Stimulated activated CD8-positive, alpha-beta memory T cell treated with anti-CD3 and anti-CD28 coated beads, Interleukin-15, amount 100 ng/mL, for 48 hours (primary cell): Measurements from ENCODE around the gene EVL.
"Not testable (repeated sequence)": the region's sequence is repeated elsewhere in the genome, so short reads cannot be mapped to it uniquely, and the experiment has no call there.

Experiments
- DNase-seq, 2 donors: peaks; one replicate each; pipeline ENCODE4 v3.0.0-alpha.2; 2020; ENCODE audit warnings: low read depth in 2 of 2

The EVL gene

DNA sequence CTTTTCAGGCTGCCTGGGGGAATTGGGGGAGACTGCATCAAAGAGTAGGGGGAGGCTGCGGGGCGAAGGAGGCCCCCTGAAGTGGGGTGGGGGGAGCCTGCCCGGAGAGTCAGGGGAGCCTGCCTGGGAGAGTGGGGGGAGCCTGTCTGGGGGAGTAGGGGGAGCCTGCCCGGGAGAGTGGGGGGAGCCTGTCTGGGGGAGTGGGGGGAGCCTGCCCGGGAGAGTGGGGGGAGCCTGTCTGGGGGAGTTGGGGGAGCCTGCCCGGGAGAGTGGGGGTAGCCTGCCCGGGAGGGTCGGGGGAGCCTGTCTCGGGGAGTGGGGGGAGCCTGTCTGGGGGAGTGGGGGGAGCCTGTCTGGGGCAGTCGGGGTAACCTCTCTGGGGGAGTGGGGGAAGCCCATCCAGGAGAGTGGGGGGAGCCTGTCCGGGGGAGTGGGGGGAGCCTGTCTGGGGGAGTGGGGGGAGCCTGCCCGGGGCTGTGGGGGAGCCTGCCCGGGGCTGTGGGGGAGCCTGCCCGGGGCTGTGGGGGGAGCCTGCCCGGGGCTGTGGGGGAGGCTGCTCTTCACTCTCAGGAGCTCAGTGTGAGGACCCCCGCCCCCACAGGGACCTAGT is 100.7 kb downstream of the EVL start:
- no peak for DNase-seq

DNA sequence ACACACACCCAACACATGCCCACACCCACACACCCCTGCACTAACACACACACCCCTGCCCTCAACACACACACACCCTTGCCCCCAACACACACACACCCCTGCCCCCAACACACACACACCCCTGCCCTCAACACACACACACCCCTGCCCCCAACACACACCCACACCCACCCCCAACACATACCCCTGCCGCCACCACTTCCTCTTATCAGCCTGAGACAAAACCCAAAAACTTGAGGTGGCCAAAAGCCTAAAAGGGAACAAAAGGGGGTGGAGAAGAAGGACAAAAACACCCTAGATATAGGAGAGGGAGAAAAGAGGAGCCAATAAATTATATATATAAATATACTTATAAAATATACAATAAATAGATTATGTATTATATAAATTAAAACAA is 103.3 kb downstream of the EVL start:
- DNase-seq, result no peak

DNA sequence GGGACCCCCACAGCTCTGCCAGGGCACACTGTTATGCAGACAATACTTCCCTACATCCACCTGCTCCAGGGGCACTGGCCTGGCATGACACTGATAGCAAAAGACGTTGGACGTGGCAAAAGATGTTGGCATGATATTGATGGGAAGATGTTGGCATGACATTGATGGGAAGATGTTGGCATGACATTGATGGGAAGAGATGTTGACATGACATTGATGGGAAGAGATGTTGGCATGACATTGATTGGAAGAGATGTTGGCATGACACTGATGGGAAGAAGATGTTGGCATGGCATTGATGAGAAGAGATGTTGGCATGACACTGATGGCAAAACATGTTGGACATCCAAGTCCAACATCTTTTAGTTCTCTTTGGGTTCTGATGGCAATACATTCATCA is 105.7 kb downstream of the EVL start:
- DNase-seq, result no peak

DNA sequence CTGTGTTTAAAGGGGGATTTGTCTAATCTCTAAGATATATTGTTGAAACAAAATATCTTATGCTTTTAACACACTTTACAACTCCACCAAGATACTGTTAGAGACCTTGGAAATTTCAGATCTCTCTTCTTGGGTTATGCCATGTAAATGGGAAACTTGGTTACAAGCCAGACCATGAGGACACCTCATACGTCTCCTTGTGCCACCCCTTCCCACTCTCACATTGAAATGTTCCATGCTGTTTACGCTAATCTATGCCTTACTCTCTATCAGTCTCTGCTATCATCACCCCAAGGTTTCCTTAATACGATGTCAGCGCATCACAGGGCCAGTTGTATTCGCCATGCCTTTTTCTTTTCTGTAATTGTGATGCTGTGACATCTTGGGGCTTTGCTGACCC is 107.6 kb downstream of the EVL start:
- DNase-seq, result no peak

DNA sequence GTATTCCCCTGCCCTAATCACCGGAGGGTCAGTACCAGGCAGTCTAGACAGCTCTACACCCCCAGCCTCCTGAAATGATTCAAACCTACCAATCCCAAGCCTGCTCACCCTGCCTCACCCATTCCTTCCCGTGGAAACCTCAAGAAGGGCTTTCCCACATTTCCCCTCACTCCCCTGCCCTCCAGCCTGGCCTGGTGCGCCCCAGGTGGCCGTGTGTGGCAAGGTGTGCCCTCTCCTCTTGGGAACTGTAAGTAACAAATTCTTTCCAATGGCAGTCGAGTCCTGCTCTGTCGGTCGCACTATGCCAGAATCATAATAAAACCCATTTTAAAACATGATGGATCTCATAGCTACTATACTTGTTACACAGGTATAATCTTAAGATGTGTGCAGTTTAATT is 108.1 kb downstream of the EVL start:
- no peak for DNase-seq

DNA sequence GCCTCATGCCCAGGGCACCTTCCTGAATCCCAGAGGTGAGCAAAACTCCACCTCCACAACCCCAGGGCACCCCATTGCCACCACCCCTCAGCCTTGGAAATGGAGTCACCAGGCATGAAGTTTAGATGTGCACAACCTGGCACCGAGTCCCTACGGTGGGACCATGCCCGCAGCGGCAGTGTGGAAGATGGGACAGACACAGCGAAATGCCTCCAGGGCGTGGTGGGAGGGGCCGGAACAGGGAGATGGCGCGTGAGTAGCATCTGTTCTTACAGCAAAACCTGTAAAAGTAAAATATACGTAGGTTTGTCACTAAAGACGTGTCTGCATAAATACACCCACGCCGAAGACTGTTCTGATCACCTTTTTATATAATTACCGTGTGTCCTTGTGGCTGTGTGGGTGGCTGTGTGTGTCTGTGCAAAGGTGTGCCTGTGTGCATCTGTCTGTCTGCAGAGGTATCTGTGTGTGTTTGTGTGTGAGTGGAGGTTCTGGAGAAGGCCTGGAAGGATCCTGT is 111.6 kb downstream of the EVL start:
- DNase-seq, result no peak

DNA sequence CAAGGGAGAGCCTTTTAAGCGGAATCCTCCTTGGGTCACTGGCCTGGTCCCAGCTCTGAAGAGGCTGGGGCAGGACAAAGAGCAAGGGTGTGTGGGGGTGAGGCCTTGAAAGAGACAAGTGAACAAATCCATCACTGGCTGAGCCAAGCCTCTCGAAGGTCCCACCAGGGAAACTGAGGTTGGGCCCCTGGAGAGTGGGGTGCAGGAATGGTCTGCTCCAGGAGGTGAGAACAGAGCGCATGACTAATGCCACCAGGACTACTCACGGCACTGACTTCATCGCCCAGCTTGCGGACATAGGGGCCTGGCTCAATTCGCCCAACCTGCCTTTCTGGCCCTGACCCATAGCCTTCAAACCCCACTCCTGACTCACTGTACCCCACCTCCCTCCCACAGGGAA is 113.5 kb downstream of the EVL start:
- no peak for DNase-seq

DNA sequence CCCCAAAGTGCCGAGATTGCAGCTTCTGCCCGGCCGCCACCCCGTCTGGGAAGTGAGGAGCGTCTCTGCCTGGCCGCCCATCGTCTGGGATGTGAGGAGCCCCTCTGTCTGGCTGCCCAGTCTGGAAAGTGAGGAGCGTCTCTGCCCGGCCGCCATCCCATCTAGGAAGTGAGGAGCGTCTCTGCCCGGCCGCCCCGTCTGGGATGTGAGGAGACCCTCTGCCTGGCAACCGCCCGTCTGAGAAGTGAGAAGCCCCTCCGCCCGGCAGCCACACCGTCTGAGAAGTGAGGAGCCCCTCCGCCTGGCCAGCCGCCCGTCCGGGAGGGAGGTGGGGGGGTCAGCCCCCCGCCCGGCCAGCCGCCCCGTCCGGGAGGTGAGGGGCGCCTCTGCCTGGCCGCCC is 115.4 kb downstream of the EVL start:
- DNase-seq, result not testable (repeated sequence)

DNA sequence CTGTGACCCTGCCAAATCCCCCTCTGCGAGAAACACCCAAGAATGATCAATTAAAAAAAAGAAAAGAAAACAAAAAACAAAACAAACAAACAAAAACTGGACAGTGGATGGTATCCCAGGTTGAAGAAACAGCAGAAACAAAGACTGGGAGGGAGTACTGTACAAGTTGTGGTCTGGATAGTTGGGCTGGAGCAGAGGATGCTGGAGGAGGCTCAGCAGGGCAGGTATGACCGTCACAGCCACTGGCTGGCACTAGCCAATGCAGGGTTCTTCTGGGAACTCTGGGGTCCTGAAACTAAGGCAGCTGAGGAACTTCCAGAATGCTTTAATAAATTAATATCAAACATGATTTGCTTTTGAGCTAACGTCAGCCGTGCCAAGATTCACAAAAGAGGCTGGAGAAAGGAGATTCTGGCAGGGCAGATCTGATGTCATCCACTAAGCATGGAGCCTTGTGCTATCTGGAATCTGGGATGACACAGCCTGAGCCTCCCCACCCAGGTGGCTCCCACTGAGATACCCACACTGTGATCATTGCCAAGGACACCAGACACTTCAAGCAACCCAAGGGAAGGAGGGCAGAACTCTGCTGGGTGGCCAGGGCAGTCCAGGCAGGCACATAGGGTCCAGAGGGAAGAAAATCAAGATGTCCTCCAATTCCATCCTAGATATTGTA is 116.8 kb downstream of the EVL start:
- DNase-seq, result not testable (repeated sequence)

DNA sequence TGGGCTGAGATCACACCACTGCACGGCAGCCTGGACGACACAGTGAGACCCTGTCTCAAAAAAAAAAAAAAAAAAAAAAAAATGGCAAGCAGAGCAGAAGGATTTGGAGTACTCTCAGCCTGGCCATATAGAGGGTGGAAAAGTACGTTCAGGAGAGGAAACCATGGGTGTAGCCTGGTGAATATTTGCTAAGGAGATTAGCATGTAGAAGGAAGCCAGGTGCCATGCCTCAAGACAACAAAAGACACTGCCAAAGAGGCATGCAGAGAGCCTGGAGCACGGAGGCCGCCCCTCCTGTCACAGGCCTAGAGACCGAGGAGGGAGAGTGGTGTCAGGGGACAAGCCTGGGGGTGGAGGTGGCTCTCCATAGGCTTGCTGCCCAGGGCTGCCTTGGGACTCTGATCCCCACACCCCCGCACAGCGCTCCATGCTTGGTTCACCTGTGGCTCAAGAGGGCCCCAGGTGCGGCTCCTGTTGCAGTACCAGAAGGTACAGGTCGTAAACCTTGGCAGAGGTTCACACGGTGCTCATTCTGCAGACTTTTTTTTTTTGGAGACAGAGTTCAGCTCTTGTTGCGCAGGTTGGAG is 122.1 kb downstream of the EVL start:
- DNase-seq, result no peak

DNA sequence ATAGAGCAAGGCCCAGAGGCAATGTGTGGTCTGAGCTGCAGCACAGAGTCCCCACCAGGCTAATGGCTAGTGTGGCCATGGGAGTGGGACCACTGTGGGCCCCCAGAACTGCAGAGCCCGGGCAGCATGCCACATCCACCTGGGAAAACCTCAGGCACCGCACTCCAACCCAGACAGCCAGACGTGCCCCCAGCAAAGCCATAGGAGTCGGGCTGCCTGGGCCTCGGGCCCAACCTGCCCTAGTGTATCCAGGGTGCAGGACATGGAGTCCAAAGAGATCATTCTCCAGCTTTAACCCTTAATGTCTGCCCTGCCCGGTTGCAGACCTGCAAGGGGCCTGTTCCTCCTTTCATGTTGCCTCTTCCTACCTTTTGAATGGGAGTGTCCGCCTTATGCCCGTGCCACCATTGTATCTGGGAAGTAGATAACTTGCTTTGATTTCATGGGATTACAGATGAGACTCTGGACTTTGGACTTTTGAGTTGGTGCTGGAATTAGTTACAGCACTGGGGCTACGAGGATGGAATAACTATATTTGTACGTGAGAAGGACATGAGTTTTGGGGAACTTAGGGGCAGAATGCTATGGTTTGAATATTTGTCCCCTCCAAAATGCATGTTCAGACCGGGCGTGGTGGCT is 123.3 kb downstream of the EVL start:
- DNase-seq, result no peak

DNA sequence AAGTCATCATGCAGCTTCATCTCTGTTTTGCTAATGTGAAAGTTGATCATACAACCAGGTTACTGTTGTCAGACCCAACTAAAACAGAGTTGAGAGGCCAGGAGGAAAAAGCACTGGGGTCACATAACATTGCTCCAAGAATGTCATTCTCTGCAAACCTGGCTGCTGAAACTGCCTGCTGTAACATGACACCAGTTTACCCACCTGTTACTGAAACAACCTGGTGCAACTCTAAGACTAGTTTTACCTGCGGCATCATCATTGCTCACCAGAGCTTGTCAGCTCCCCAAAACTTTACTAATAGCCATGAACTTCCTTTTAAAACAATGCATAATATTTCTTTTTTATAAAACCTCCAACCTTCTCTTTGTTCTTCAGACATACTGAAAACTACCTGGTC is 124.9 kb downstream of the EVL start:
- DNase-seq, result no peak

DNA sequence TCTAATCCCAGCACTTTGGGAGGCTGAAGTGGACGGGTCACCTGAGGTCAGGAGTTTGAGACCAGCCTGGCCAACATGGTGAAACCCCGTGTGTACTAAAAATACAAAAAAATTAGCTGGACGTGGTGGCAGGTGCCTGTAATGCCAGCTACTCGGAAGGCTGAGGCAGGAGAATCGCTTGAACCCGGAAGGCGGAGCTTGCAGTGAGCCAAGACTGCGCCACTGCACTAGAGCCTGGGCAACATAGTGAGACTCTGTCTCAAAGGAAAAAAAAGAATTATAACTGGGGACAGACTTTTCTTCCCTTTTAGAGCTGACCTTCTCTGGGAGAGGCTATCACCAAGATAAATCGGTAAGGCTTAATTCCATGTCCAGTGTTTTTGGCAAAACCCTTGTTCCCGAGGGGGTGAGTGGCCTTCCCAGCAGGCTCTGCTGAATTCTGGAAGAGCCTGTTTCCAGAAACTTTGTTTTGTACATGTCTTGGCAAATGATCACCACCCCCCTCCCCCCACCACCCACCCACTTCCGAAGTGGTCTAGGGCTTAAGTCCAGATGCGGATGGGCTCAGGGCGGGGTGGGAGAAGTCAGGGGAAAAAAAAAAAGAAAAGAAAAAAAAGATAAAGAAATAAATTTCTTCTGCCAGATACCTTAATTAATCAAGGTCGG is 126.5 kb downstream of the EVL start:
- no peak for DNase-seq

DNA sequence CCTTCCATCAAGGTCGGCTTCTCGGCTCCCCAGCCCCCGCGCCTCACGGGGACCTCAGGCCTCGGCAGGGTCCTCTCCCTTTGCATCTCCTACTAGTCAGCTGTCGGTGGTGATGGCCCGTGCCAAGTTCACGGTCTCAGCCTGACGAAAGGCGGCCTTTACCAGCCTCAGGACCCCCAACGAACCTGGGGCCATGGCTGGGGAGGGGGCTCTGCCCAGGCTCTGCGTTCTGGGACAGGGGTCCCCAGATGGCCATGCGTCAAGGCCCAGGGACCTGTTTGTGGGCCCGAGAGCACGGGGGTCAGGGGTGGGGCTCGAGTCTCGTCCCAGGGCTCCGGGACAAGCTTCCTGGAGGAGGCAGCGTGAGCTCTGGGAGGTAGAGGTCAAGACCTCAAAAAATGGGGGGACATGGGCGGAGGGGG is 127.0 kb downstream of the EVL start:
- no peak for DNase-seq

DNA sequence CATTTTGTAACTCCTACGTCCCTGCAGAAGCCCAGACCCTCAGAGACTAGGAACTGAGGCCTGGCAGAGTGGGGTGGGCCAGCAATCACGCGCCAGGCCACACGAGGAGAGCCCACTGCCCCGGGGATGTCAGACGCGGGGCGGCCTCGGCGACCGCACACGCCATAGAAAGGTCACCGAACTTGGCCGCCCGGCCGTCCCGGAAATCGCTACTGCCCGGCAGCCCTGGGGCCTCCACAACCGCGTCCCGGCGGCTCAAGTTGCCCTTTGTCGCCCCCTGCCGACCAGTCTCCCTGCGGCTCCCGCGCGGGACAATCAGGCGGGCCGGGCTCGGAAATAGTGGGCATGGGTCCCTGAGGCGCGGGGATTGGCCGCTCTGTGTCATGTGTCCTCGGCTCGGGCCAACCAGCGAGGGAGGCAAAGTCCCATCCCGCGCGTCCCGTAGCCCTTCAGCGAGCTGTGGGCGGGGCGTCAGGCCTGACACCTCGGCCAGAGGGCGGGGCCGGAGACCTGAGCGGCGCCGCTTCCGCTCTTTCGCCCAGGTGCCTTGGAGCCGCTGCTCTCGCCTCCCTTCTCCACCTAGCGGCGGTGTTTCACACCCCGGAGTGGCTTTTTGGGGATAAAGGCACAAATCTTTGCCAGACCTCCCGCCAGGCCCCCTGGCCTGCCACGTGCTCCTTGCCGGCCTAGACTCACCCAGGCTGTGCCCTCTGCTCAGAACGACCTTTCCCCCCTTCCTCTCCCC is 127.6 kb downstream of the EVL start:
- peak; percentile 100 for DNase-seq
